HepG2 (cell line): Measurements from ENCODE around the gene ABCG1. TPM values are rescaled to one million over a fixed set of nuclear protein-coding genes. Genes with fewer than 3 reads are reported as not detected.

Experiments
- ATAC-seq: fragments of 200-7000 bp; cut with Tn5 transposase; 3 replicates; pipeline ENCODE4 v1.9.1; 2020; ENCODE audit warnings: mild to moderate bottlenecking, moderate library complexity
- BruUV-seq: library from RNA; stranded (reverse); fragments of 400-500 nt; replicated peaks from 2 replicates; lab custom pipeline; 2021; lab: Mats Ljungman, UMichigan
- CTCF ChIA-PET: fragments of 300-600 bp; formaldehyde crosslinking; extraction: SDS; loops from one replicate; lab custom pipeline; 2021; ENCODE audit warnings: low total read pairs, inconsistent platforms, low intra/inter-chr PET ratio; lab: Yijun Ruan, JAX
- POLR2A ChIA-PET: fragments of 350-600 bp; sonication (Branson Sonifier 250); formaldehyde crosslinking; loops from one replicate; lab custom pipeline; 2020; ENCODE audit warnings: antibody characterized with exemption, inconsistent platforms; lab: Yijun Ruan, JAX
- DNase-seq: peaks from one replicate; pipeline ENCODE4 v3.0.0-alpha.2; 2015; ENCODE audit warnings: low spot score
- FAIRE-seq: peaks from 3 replicates; lab custom pipeline; 2011; peaks lifted over from hg19 to GRCh38; lab: Jason Lieb, UNC
- H2AFZ ChIP-seq: one replicate; pipeline ENCODE4 v1.6.1; 2011; ENCODE audit warnings: low read length, inconsistent platforms
- H3K27ac ChIP-seq: fragments of 300-600 bp; 3 replicates; pipeline ENCODE4 v1.8.0; 2011; ENCODE audit warnings: mixed run types, mild to moderate bottlenecking, mixed read lengths, low read length, inconsistent platforms; ENCODE audit not compliant: insufficient read depth; ENCODE audit errors: extremely low read length
- H3K27me3 ChIP-seq, 2 experiments: fragments of 200-600 bp in 1 of 2; 2 replicates in 1 of 2; 3 replicates in 1 of 2; pipeline versions ENCODE4 v1.6.0 to v1.8.0; 2011; ENCODE audit warnings: low read length in 2 of 2, mild to moderate bottlenecking in 2 of 2, moderate library complexity in 2 of 2, inconsistent platforms in 1 of 2; ENCODE audit not compliant: insufficient read depth in 2 of 2, control insufficient read depth in 1 of 2
- H3K36me3 ChIP-seq, 2 experiments: fragments of 200-600 bp in 1 of 2; replicated peaks in 1 of 2; 2 replicates in 1 of 2; 3 replicates in 1 of 2; pipeline versions ENCODE4 v1.5.1 to v1.8.0; 2011; ENCODE audit warnings: low read length in 2 of 2, inconsistent platforms in 1 of 2; ENCODE audit not compliant: insufficient read depth in 2 of 2, control insufficient read depth in 1 of 2
- H3K4me1 ChIP-seq: 2 replicates; pipeline ENCODE4 v1.5.1; 2012; ENCODE audit warnings: low read length, inconsistent platforms; ENCODE audit not compliant: insufficient read depth
- H3K4me2 ChIP-seq: 2 replicates; pipeline ENCODE4 v1.6.0; 2011; ENCODE audit warnings: low read depth, low read length, inconsistent platforms
- H3K4me3 ChIP-seq, 3 experiments: fragments of 200-600 bp in 1 of 3; sonication (generic), shearing (Covaris generic) in 1 of 3; replicated peaks in 1 of 3; 2 replicates each; pipeline ENCODE4 v1.5.1; 2011 to 2016; ENCODE audit warnings: low read length in 3 of 3, inconsistent platforms in 2 of 3, low read depth in 2 of 3, mild to moderate bottlenecking in 2 of 3, control low read depth in 1 of 3, mixed read lengths in 1 of 3; ENCODE audit not compliant: insufficient read depth in 1 of 3
- H3K79me2 ChIP-seq: one replicate; pipeline ENCODE4 v1.6.1; 2011; ENCODE audit warnings: low read length, inconsistent platforms; ENCODE audit not compliant: insufficient read depth
- H3K9ac ChIP-seq: 2 replicates; pipeline ENCODE4 v1.6.0; 2011; ENCODE audit warnings: mild to moderate bottlenecking, low read depth, low read length, inconsistent platforms; ENCODE audit not compliant: insufficient read depth
- H3K9me3 ChIP-seq: 2 replicates; pipeline ENCODE4 v1.5.1; 2012; ENCODE audit warnings: mild to moderate bottlenecking, low read length
- H4K20me1 ChIP-seq: 2 replicates; pipeline ENCODE4 v1.6.0; 2011; ENCODE audit warnings: inconsistent platforms, mild to moderate bottlenecking, low read length, moderate library complexity; ENCODE audit not compliant: insufficient read depth
- CEBPG ChIP-seq: IDR thresholded peaks from 2 replicates; pipeline ENCODE4 v1.6.1; 2016
- HBP1 ChIP-seq: IDR thresholded peaks from 2 replicates; pipeline ENCODE4 v1.6.1; 2016; ENCODE audit warnings: low read depth, control low read depth
- HNF4A ChIP-seq: sonication (generic); formaldehyde crosslinking; IDR thresholded peaks from 2 replicates; pipeline ENCODE4 v1.4.0; 2020; ENCODE audit warnings: missing genetic modification reagents
- LCORL ChIP-seq, 2 experiments: fragments of 450-650 bp in 1 of 2; sonication (generic) in 1 of 2; formaldehyde crosslinking in 1 of 2; IDR thresholded peaks; 2 replicates each; pipeline versions ENCODE4 v1.5.0 to v1.6.1; 2017 to 2020; ENCODE audit warnings: antibody characterized with exemption in 1 of 2, missing genetic modification reagents in 1 of 2
- MAF1 ChIP-seq: sonication (generic); formaldehyde crosslinking; IDR thresholded peaks from 2 replicates; pipeline ENCODE4 v1.5.0; 2020; ENCODE audit warnings: missing genetic modification reagents, borderline replicate concordance
- MED13 ChIP-seq: sonication (generic); formaldehyde crosslinking; IDR thresholded peaks from 2 replicates; pipeline ENCODE4 v1.5.0; 2020; ENCODE audit warnings: missing genetic modification reagents
- RBM39 ChIP-seq: fragments of 200-400 bp; formaldehyde crosslinking; IDR thresholded peaks from one replicate; pipeline ENCODE4 v1.6.1; 2018; ENCODE audit warnings: antibody characterized with exemption, mild to moderate bottlenecking, low read depth, low read length; ENCODE audit not compliant: poor library complexity, severe bottlenecking
- RCOR2 ChIP-seq: IDR thresholded peaks from 2 replicates; pipeline ENCODE4 v1.6.1; 2016; ENCODE audit warnings: missing biosample characterization, missing genetic modification reagents
- SP1 ChIP-seq, 2 experiments: fragments of 450-650 bp in 1 of 2; sonication (generic) in 1 of 2; formaldehyde crosslinking in 1 of 2; IDR thresholded peaks; 2 replicates each; pipeline versions ENCODE4 v1.4.0 to v1.6.1; 2016 to 2020; ENCODE audit warnings: missing genetic modification reagents in 1 of 2
- SP5 ChIP-seq: IDR thresholded peaks from 2 replicates; pipeline ENCODE4 v1.6.1; 2016; ENCODE audit warnings: low read depth, borderline replicate concordance
- TOE1 ChIP-seq: sonication (generic); formaldehyde crosslinking; IDR thresholded peaks from 2 replicates; pipeline ENCODE4 v1.4.0; 2020; ENCODE audit warnings: mild to moderate bottlenecking, missing genetic modification reagents
- YY1 ChIP-seq: IDR thresholded peaks from 2 replicates; pipeline ENCODE4 v1.6.1; 2011; ENCODE audit warnings: low read length, low read depth, moderate library complexity, mild to moderate bottlenecking; ENCODE audit not compliant: insufficient read depth, insufficient replicate concordance
- ZBTB44 ChIP-seq: sonication (generic); formaldehyde crosslinking; IDR thresholded peaks from 2 replicates; pipeline ENCODE4 v1.4.0; 2020; ENCODE audit warnings: missing genetic modification reagents
- ZMYM2 ChIP-seq: sonication (generic); formaldehyde crosslinking; IDR thresholded peaks from 2 replicates; pipeline ENCODE4 v1.8.0; 2022; ENCODE audit warnings: mild to moderate bottlenecking, missing genetic modification reagents
- ZMYM3 ChIP-seq: sonication (generic); formaldehyde crosslinking; IDR thresholded peaks from 2 replicates; pipeline ENCODE4 v1.5.1; 2020; ENCODE audit warnings: mild to moderate bottlenecking, missing genetic modification reagents
- ZNF510 ChIP-seq: sonication (generic); formaldehyde crosslinking; IDR thresholded peaks from 2 replicates; pipeline ENCODE4 v1.4.0; 2020; ENCODE audit warnings: low read depth, mild to moderate bottlenecking, missing genetic modification reagents
- ZNF546 ChIP-seq: sonication (generic); formaldehyde crosslinking; conservative IDR thresholded peaks from 2 replicates; pipeline ENCODE4 v1.8.1; 2023; ENCODE audit warnings: mild to moderate bottlenecking, missing genetic modification reagents
- ZNF672 ChIP-seq: sonication (generic); formaldehyde crosslinking; IDR thresholded peaks from 2 replicates; pipeline ENCODE4 v1.8.1; 2022; ENCODE audit warnings: missing genetic modification reagents
- ZNF7 ChIP-seq: IDR thresholded peaks from 2 replicates; pipeline ENCODE4 v1.6.1; 2016; ENCODE audit warnings: missing biosample characterization, missing genetic modification reagents
- WGBS: methylation state at CpG from one replicate; pipeline ENCODE4 v1.1.6; 2017; ENCODE audit warnings: low lambda C conversion rate; 5-methylcytosine and 5-hydroxymethylcytosine counted together
- in situ Hi-C: cut with HindIII; loops from 2 replicates; pipeline ENCODE4 v1.10.0; 2017; ENCODE audit warnings: low pct_unique_long_range_greater_than_20kb; ENCODE audit not compliant: extremely low pct_ligation_motif_present
- intact Hi-C: fragments of 100-400 bp; cut with micrococcal nuclease; formaldehyde crosslinking; loops from one replicate; pipeline ENCODE4 v1.10.0; 2022; ENCODE audit not compliant: unreplicated experiment
- polyA plus RNA-seq, 8 experiments: library from polyadenylated mRNA; depleted of rRNA in 3 of 8; stranded (reverse) in 7 of 8; unstranded in 1 of 8; fragments of >200 nt; fragmentation: Illumina TruSeq in 4 of 8; extraction: Trizol in 4 of 8; gene quantifications; 2 replicates each; pipeline versions ENCODE4 v1.2.1 to v1.2.3, GENCODE V29; 2011 to 2016; ENCODE audit warnings: low read depth in 4 of 8, missing spikeins in 1 of 8, mixed read lengths in 1 of 8; ENCODE audit not compliant: insufficient read depth in 1 of 8
- total RNA-seq, 5 experiments: library from RNA; depleted of rRNA; stranded (reverse); fragments of >200 nt; fragmentation: Illumina TruSeq; extraction: Trizol; gene quantifications; 2 replicates each; pipeline ENCODE4 v1.2.3, GENCODE V29; 2016; ENCODE audit warnings: low read depth in 1 of 5
- TF ChIP-seq, protein P1 (sequence below): sonication (generic); formaldehyde crosslinking; IDR thresholded peaks from 2 replicates; pipeline ENCODE4 v1.5.0; 2020; ENCODE audit warnings: mild to moderate bottlenecking, missing genetic modification reagents, borderline replicate concordance

Gene ABCG1
- total and polyA plus RNA-seq, 2 of the 13 experiments (the other 11 are each of a cell fraction or from before 2014, with no cell fraction given) = 0.04 TPM; not detected in 1

GRCh38 chr21:42314616-42315295 is 95.8 kb downstream of the ABCG1 start:
- Histone ChIP-seq H3K4me1 (peaks cover 61% of the 10 kb centered on the region), H3K9me3 (no peaks in the 10 kb centered on the region), H3K9ac (peak overlapping the region; percentile 38), H3K4me3 (peak overlapping the region; percentile 25 to 63 (median 41); a peak in 5 of 6 replicates), H3K4me2 (peak overlapping the region; percentile 83), H2AFZ (no peak overlapping the region), H3K36me3 (no peaks in the 10 kb centered on the region), H3K27ac (peak overlapping the region; percentile 23), H3K79me2 (no peaks in the 10 kb centered on the region), H3K27me3 (no peaks in the 10 kb centered on the region; a peak in 2 of 5 replicates), H4K20me1 (no peaks in the 10 kb centered on the region)
- ATAC-seq = peak; percentile 24
- FAIRE-seq = peak; percentile 34
- intact Hi-C loops (no loop called here), in situ Hi-C loops (no loop called here)
- ChIA-PET CTCF (no interaction called here), POLR2A (no interaction called here)
- 0% methylated on average over 3 of the region's 6 CpGs for WGBS
- BruUV-seq = TSS peak; percentile 73
- DNase-seq = peak; percentile 62
- TF ChIP-seq ZNF7 (no peak), ZBTB44 (CRISPR knock-in tag) (no peak), MED13 (CRISPR knock-in tag) (no peak), HBP1 (CRISPR knock-in tag) (0 out of 2 replicates have a peak, but pooled peaks have one; percentile 25), RBM39 (no peak), ZMYM2 (CRISPR knock-in tag) (peak; percentile 47; the same call in 1 of the 2 replicates), MAF1 (CRISPR knock-in tag) (no peak), ZNF546 (CRISPR knock-in tag) (no peak), ZNF510 (no peak), HNF4A (CRISPR knock-in tag) (peak; percentile 25; the same call in 1 of the 2 replicates), RCOR2 (CRISPR knock-in tag) (peak; percentile 66; the same call in 1 of the 2 replicates), ZNF672 (CRISPR knock-in tag) (no peak), LCORL (IDR thresholded peaks at IDR 0.05) (no peak), LCORL (CRISPR knock-in tag; IDR thresholded peaks at IDR 0.05) (no peak), CEBPG (0 out of 2 replicates have a peak, but pooled peaks have one; percentile 8), SP5 (CRISPR knock-in tag) (no peak), ZMYM3 (peak; percentile 91), SP1 (IDR thresholded peaks at IDR 0.05) (no peak), SP1 (CRISPR knock-in tag; IDR thresholded peaks at IDR 0.05) (no peak), YY1 (no peak), TOE1 (no peak)
- TF ChIP-seq, protein P1, sequence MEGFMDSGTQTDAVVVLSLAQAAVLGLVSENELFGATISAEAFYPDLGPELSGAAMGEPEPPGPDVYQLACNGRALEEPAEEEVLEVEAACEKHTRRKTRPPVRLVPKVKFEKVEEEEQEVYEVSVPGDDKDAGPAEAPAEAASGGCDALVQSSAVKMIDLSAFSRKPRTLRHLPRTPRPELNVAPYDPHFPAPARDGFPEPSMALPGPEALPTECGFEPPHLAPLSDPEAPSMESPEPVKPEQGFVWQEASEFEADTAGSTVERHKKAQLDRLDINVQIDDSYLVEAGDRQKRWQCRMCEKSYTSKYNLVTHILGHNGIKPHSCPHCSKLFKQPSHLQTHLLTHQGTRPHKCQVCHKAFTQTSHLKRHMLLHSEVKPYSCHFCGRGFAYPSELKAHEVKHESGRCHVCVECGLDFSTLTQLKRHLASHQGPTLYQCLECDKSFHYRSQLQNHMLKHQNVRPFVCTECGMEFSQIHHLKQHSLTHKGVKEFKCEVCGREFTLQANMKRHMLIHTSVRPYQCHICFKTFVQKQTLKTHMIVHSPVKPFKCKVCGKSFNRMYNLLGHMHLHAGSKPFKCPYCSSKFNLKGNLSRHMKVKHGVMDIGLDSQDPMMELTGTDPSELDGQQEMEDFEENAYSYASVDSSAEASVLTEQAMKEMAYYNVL (CRISPR knock-in tag) = 0 out of 2 replicates have a peak, but pooled peaks have one; percentile 2
